Keratinocyte (primary cell): ENCODE data around the gene MIA2. TPM values are rescaled to one million over a fixed set of nuclear protein-coding genes. Genes with fewer than 3 reads are reported as not detected.

ENCODE experiments used
- DNase-seq: peaks from one replicate; pipeline ENCODE4 v3.0.0-alpha.2; 2011; ENCODE audit warnings: low read depth, missing footprints, low spot score
- FAIRE-seq: peaks from 2 replicates; lab custom pipeline; 2011; peaks lifted over from hg19 to GRCh38; lab: Jason Lieb, UNC
- H2AFZ ChIP-seq: 2 replicates; pipeline ENCODE4 v1.6.0; 2012; ENCODE audit warnings: low read length, control low read depth, inconsistent platforms; ENCODE audit not compliant: control insufficient read depth
- H3K27ac ChIP-seq: 2 replicates; pipeline ENCODE4 v1.5.1; 2011; ENCODE audit warnings: low read length; ENCODE audit not compliant: control insufficient read depth, insufficient read depth
- H3K27me3 ChIP-seq: 3 replicates; pipeline ENCODE4 v1.6.0; 2011; ENCODE audit warnings: low read length; ENCODE audit not compliant: control insufficient read depth, insufficient read depth; ENCODE audit errors: extremely low read depth
- H3K36me3 ChIP-seq, 2 experiments: 2 replicates in 1 of 2; 3 replicates in 1 of 2; pipeline ENCODE4 v1.5.1; 2011; ENCODE audit warnings: low read length in 2 of 2, mild to moderate bottlenecking in 1 of 2; ENCODE audit not compliant: control insufficient read depth in 2 of 2, insufficient read depth in 2 of 2; ENCODE audit errors: extremely low read depth in 1 of 2
- H3K4me1 ChIP-seq: 3 replicates; pipeline ENCODE4 v1.5.1; 2011; ENCODE audit warnings: low read length; ENCODE audit not compliant: control insufficient read depth, insufficient read depth; ENCODE audit errors: extremely low read depth
- H3K4me2 ChIP-seq: 3 replicates; pipeline ENCODE4 v1.6.0; 2011; ENCODE audit warnings: low read depth, low read length; ENCODE audit not compliant: control insufficient read depth, insufficient read depth; ENCODE audit errors: extremely low read depth
- H3K4me3 ChIP-seq, 3 experiments: fragments of 200-600 bp in 1 of 3; sonication (generic) in 1 of 3; 2 replicates in 2 of 3; 3 replicates in 1 of 3; pipeline ENCODE4 v1.5.1; 2011 to 2016; ENCODE audit warnings: low read length in 3 of 3, mild to moderate bottlenecking in 3 of 3, control low read depth in 2 of 3, inconsistent platforms in 1 of 3, low read depth in 1 of 3, mixed read lengths in 1 of 3, mixed run types in 1 of 3, moderate library complexity in 1 of 3; ENCODE audit not compliant: control insufficient read depth in 2 of 3, insufficient read depth in 2 of 3; ENCODE audit errors: extremely low read depth in 1 of 3
- H3K79me2 ChIP-seq: 2 replicates; pipeline ENCODE4 v1.6.0; 2012; ENCODE audit warnings: low read length; ENCODE audit not compliant: control insufficient read depth, insufficient read depth
- H3K9ac ChIP-seq: 3 replicates; pipeline ENCODE4 v1.6.0; 2011; ENCODE audit warnings: low read length; ENCODE audit not compliant: control insufficient read depth, insufficient read depth; ENCODE audit errors: extremely low read depth
- H3K9me1 ChIP-seq: 3 replicates; pipeline ENCODE4 v1.6.0; 2011; ENCODE audit warnings: low read length; ENCODE audit not compliant: control insufficient read depth, insufficient read depth; ENCODE audit errors: extremely low read depth
- H3K9me3 ChIP-seq: 2 replicates; pipeline ENCODE4 v1.5.1; 2012; ENCODE audit warnings: low read depth, low read length; ENCODE audit not compliant: control insufficient read depth
- H4K20me1 ChIP-seq: 3 replicates; pipeline ENCODE4 v1.6.0; 2011; ENCODE audit warnings: low read length; ENCODE audit not compliant: control insufficient read depth, insufficient read depth; ENCODE audit errors: extremely low read depth
- CTCF ChIP-seq, 3 experiments: IDR thresholded peaks in 1 of 3; conservative IDR thresholded peaks in 1 of 3; optimal IDR thresholded peaks in 1 of 3; 2 replicates in 2 of 3; 3 replicates in 1 of 3; pipeline versions ENCODE3 to v1.5.1; 2011; ENCODE audit warnings: low read length in 3 of 3, mild to moderate bottlenecking in 3 of 3, moderate library complexity in 2 of 3, control low read depth in 1 of 3, inconsistent platforms in 1 of 3; ENCODE audit not compliant: insufficient read depth in 2 of 3; ENCODE audit errors: extremely low read depth in 1 of 3
- EZH2 ChIP-seq: IDR thresholded peaks from one replicate; pipeline ENCODE4 v1.6.1; 2012; ENCODE audit warnings: inconsistent platforms, mild to moderate bottlenecking, low read length, moderate library complexity
- dilution Hi-C: fragments of 300-500 bp; cut with MboI; formaldehyde crosslinking; loops from one replicate; pipeline ENCODE4 v1.7.0; 2020; ENCODE audit warnings: low sequenced_read_pairs; ENCODE audit not compliant: extremely low pct_ligation_motif_present
- polyA plus RNA-seq, 5 experiments: library from polyadenylated mRNA; depleted of rRNA in 3 of 5; stranded (reverse) in 3 of 5; stranded (forward) in 1 of 5; unstranded in 1 of 5; fragments of >200 nt; gene quantifications; 1 replicate in 1 of 5; 2 replicates in 3 of 5; 3 replicates in 1 of 5; pipeline versions ENCODE4 v1.2.1 to v1.2.3, GENCODE V29; 2011 to 2012; ENCODE audit warnings: missing spikeins in 2 of 5, low read depth in 1 of 5, low replicate concordance in 1 of 5

MIA2 gene
- polyA plus RNA-seq, 1 donor (not counting 4 experiments of a cell fraction or from before 2014, with no cell fraction given), result 21.9 TPM

DNA sequence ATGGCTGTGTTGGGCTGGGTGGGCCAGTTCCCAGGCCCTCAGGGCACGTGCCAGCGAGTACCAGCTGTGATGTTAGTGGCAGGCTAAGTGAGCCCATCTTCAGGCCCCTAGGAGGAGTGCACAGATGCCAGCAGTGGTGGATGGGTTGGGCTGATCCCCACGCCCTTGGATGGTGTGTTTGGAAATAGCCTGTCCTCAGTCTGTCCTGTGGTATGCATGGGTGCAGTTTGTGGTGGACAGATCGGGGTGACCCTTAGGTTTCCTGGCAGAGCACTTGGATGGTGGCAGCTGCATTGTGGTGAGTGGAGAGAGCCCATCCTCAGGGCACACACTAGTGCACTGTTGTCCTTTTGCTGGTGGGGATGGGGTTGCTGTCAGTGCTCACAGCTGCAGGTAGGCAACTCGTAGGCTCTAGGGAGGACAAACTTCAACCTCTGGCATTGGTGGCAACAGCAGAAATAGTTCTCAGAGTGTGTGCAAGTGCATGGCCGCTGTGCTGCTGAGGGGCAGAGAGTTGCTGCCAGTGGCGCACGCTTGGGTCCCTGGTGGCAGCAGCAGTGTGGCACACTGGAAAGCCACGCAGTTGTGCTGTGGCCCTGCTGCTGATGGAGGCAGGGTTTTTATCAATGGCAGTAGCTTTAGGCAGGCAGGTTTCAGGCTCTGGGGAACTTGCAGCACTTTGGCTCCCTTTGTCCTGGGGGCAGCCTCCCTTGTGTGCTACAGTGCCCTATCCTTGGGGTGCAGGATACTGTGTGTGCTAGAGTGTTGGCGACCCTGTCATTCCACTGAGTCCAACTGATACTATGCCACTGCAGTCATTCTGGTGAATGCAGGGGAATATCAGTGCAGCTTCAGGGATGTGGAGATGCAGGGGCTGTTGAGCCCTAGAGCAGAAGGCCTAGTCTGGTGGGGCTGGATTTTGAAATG is 133.0 kb downstream of the MIA2 start:
- Histone ChIP-seq H3K9ac (no peak overlapping the region), H3K4me3 (no peak overlapping the region), H3K36me3 (peaks cover 0 to 6% of the 10 kb centered on the region in 2 experiments), H3K27ac (no peak overlapping the region), H3K4me2 (no peak overlapping the region), H2AFZ (no peak overlapping the region), H3K79me2 (no peaks in the 10 kb centered on the region), H3K9me3 (no peaks in the 10 kb centered on the region), H4K20me1 (no peaks in the 10 kb centered on the region), H3K27me3 (no peaks in the 10 kb centered on the region), H3K9me1 (no peaks in the 10 kb centered on the region), H3K4me1 (no peaks in the 10 kb centered on the region)
- no peak for FAIRE-seq
- DNase-seq, result no peak
- TF ChIP-seq CTCF (optimal IDR thresholded peaks at IDR 0.05 in 1 of 3, IDR thresholded peaks at IDR 0.05 in 1 of 3, conservative IDR thresholded peaks at IDR 0.05 in 1 of 3; ENCODE audit: extremely low read depth in 1 of 3, insufficient read depth in 2 of 3, low read length in 3 of 3), result no peak
- TF ChIP-seq EZH2, result no peak
- dilution Hi-C loops, result no loop called here

- no peak overlapping the region for H2AFZ ChIP-seq
- no peak overlapping the region for H3K27ac ChIP-seq
- H3K4me3 ChIP-seq, result no peak overlapping the region
- no peaks in the 10 kb centered on the region for H3K4me1 ChIP-seq
- no peak for DNase-seq
- peak; percentile 23 for FAIRE-seq
- no peak overlapping the region for H3K9ac ChIP-seq
- no peaks in the 10 kb centered on the region for H4K20me1 ChIP-seq
- no peaks in the 10 kb centered on the region for H3K9me3 ChIP-seq
- no peak overlapping the region for H3K4me2 ChIP-seq
- peaks cover 0 to 6% of the 10 kb centered on the region in 2 experiments for H3K36me3 ChIP-seq
- dilution Hi-C loops, result no loop called here
- H3K9me1 ChIP-seq, result no peaks in the 10 kb centered on the region
- TF ChIP-seq EZH2, result no peak
- no peak for TF ChIP-seq CTCF (optimal IDR thresholded peaks at IDR 0.05 in 1 of 3, IDR thresholded peaks at IDR 0.05 in 1 of 3, conservative IDR thresholded peaks at IDR 0.05 in 1 of 3; ENCODE audit: extremely low read depth in 1 of 3, insufficient read depth in 2 of 3, low read length in 3 of 3)
- no peaks in the 10 kb centered on the region for H3K79me2 ChIP-seq
- no peaks in the 10 kb centered on the region for H3K27me3 ChIP-seq
Measured at GRCh38 chr14:39367387-39367751, 133.7 kb downstream of the MIA2 start.
